ENCODE data around the gene KCNB1. TPM values are rescaled to one million over a fixed set of nuclear protein-coding genes. Genes with fewer than 3 reads are reported as not detected.

The KCNB1 gene
- total RNA-seq, 1 experiment from 2014 or later, result 0.04 TPM

DNA sequence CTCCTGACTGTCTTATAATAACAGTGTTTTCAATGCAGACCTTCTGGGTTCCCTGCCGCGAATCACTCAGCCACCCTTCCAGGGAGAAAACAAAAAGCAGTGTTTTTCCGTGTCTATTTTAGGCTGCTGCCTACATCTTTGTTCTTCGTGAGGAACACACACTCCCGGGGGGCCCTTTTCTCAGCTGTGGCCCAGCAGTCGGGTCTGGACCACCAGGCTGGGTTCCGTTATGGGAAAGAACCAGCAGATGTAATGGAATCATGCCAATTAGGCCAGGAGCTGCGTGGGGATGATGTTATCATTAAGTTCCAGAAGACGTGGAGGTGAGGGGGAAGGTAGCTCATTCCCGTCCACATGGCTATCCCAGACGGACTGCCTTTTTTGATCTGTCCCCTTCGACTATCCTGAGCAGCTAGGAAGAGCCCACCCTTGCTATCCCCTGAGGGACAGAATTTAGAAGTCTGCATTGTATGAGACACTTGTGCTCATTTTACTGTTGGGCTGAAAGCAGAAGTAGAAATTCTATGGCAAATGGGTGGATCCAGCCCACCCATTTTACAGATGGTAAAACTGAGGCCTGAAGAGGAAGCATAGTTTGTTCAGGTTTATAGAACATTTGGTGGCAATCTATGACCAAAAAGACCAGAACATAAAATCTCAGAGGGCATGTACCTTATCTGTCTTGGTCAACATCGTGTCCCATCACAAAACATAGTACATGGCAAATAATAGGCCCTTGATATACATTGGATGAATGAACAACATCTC lies 54.5 kb downstream of the KCNB1 start:
- TF ChIP-seq, protein P1, sequence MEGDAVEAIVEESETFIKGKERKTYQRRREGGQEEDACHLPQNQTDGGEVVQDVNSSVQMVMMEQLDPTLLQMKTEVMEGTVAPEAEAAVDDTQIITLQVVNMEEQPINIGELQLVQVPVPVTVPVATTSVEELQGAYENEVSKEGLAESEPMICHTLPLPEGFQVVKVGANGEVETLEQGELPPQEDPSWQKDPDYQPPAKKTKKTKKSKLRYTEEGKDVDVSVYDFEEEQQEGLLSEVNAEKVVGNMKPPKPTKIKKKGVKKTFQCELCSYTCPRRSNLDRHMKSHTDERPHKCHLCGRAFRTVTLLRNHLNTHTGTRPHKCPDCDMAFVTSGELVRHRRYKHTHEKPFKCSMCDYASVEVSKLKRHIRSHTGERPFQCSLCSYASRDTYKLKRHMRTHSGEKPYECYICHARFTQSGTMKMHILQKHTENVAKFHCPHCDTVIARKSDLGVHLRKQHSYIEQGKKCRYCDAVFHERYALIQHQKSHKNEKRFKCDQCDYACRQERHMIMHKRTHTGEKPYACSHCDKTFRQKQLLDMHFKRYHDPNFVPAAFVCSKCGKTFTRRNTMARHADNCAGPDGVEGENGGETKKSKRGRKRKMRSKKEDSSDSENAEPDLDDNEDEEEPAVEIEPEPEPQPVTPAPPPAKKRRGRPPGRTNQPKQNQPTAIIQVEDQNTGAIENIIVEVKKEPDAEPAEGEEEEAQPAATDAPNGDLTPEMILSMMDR (conservative IDR thresholded peaks at IDR 0.05), result no peak
- no peak for TF ChIP-seq EZH2 (IDR thresholded peaks at IDR 0.05; ENCODE audit: low read depth)
- H2AFZ ChIP-seq, result no peak overlapping the region
- H3K4me2 ChIP-seq, result no peak overlapping the region
- H3K36me3 ChIP-seq (ENCODE audit: low read depth), result no peaks in the 10 kb centered on the region
- H3K9me3 ChIP-seq (ENCODE audit: insufficient read depth, low read depth), result no peaks in the 10 kb centered on the region
- BruUV-seq (replicated peaks), result no TSS peak
- no peaks in the 10 kb centered on the region for H3K9me2 ChIP-seq (ENCODE audit: insufficient read depth)
- no peak overlapping the region for H3K4me3 ChIP-seq
- no peaks in the 10 kb centered on the region for H4K20me1 ChIP-seq (ENCODE audit: insufficient read depth)
- ChIA-PET CTCF (no interaction called here), POLR2A (ENCODE audit: unreplicated experiment) (interaction anchor here (0.6 kb wide), 1 partner anchor 41 kb away, joined by 3 read pairs; no protein-coding TSS in a partner anchor)
- H3K4me1 ChIP-seq (replicated peaks; ENCODE audit: insufficient read depth), result no peaks in the 10 kb centered on the region
- H3K79me2 ChIP-seq (ENCODE audit: low read depth), result no peaks in the 10 kb centered on the region
- peaks cover 50% of the 10 kb centered on the region for H3K27me3 ChIP-seq (ENCODE audit: insufficient read depth, low read depth)
- no peak overlapping the region for H3K27ac ChIP-seq
- no peaks in the 10 kb centered on the region; the same call in 1 of the 2 replicates for H3F3A ChIP-seq (ENCODE audit: insufficient read depth, low read depth)
- DNase-seq, result no peak
- intact Hi-C loops (cut with micrococcal nuclease; ENCODE audit: unreplicated experiment), result no loop called here

DNA sequence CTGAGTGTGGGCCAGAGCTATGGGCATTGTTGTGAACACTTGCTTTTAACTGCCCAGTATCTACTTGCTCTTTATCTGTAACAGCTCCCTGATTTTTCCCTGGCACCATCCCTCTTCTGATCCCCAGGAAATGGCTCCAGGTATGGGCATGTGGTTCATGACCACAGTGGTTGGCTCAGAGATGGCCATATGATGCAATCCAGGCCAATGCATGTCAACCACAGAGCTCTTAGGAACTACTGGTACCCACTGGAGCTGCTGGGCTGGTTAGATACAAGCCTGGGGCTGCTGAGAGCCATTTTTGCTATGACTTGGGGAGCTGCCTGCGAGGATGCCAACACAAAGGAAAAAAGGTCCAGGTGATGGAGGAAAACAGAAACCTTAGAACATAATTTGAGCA lies 55.6 kb downstream of the KCNB1 start:
- Histone ChIP-seq H4K20me1 (ENCODE audit: insufficient read depth) (no peaks in the 10 kb centered on the region), H3K9me2 (ENCODE audit: insufficient read depth) (no peaks in the 10 kb centered on the region), H3K4me1 (replicated peaks; ENCODE audit: insufficient read depth) (no peaks in the 10 kb centered on the region), H3K79me2 (ENCODE audit: low read depth) (no peaks in the 10 kb centered on the region), H3F3A (ENCODE audit: insufficient read depth, low read depth) (no peaks in the 10 kb centered on the region; the same call in 1 of the 2 replicates), H3K27me3 (ENCODE audit: insufficient read depth, low read depth) (peaks cover 47% of the 10 kb centered on the region), H3K4me3 (no peak overlapping the region), H3K27ac (no peak overlapping the region), H3K36me3 (ENCODE audit: low read depth) (no peaks in the 10 kb centered on the region), H3K9me3 (ENCODE audit: insufficient read depth, low read depth) (no peaks in the 10 kb centered on the region), H2AFZ (no peak overlapping the region), H3K4me2 (no peak overlapping the region)
- no TSS peak for BruUV-seq (replicated peaks)
- TF ChIP-seq, protein P1 (conservative IDR thresholded peaks at IDR 0.05), result no peak
- TF ChIP-seq EZH2 (IDR thresholded peaks at IDR 0.05; ENCODE audit: low read depth), result no peak
- intact Hi-C loops (cut with micrococcal nuclease; ENCODE audit: unreplicated experiment), result no loop called here
- POLR2A ChIA-PET (ENCODE audit: unreplicated experiment), result no interaction called here
- CTCF ChIA-PET, result no interaction called here
- DNase-seq, result no peak

DNA sequence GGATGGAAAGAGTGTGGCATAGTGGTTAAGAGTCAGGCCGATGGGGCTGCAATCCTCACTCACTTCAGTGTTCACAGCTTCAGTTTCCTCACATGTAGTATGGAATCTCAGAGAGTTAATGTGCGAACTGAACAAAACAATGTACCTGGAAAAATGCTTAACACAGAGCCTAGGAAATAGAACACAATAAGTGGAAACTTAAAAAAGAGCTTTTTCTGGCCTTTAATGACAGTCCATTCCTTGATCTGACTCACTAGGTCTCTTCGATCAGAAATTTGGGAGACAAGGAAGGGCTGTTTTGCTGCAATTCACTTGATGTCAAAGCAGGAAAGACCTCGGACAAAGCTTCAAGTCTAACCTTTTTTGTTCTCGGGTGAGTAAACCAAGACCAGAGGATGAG lies 56.1 kb downstream of the KCNB1 start:
- no peak overlapping the region for H3K4me3 ChIP-seq
- TF ChIP-seq, protein P1 (conservative IDR thresholded peaks at IDR 0.05), result no peak
- no peak for TF ChIP-seq EZH2 (IDR thresholded peaks at IDR 0.05; ENCODE audit: low read depth)
- no peaks in the 10 kb centered on the region for H3K4me1 ChIP-seq (replicated peaks; ENCODE audit: insufficient read depth)
- ChIA-PET POLR2A (ENCODE audit: unreplicated experiment) (no interaction called here), CTCF (interaction anchor here (0.6 kb wide), 2 partner anchors 10 to 178 kb away, joined by 3 read pairs; no protein-coding TSS in a partner anchor)
- H3K36me3 ChIP-seq (ENCODE audit: low read depth), result no peaks in the 10 kb centered on the region
- H3K9me3 ChIP-seq (ENCODE audit: insufficient read depth, low read depth), result no peaks in the 10 kb centered on the region
- intact Hi-C loops (cut with micrococcal nuclease; ENCODE audit: unreplicated experiment), result no loop called here
- no peaks in the 10 kb centered on the region; the same call in 1 of the 2 replicates for H3F3A ChIP-seq (ENCODE audit: insufficient read depth, low read depth)
- H3K27me3 ChIP-seq (ENCODE audit: insufficient read depth, low read depth), result peaks cover 42% of the 10 kb centered on the region
- no peaks in the 10 kb centered on the region for H4K20me1 ChIP-seq (ENCODE audit: insufficient read depth)
- H3K79me2 ChIP-seq (ENCODE audit: low read depth), result no peaks in the 10 kb centered on the region
- H3K27ac ChIP-seq, result no peak overlapping the region
- no peak for DNase-seq
- no peaks in the 10 kb centered on the region for H3K9me2 ChIP-seq (ENCODE audit: insufficient read depth)
- no peak overlapping the region for H3K4me2 ChIP-seq
- H2AFZ ChIP-seq, result no peak overlapping the region
- no TSS peak for BruUV-seq (replicated peaks)

All from PC-9 (cell line).